ENCODE measurements around the gene EVX1. TPM values are rescaled to one million over a fixed set of nuclear protein-coding genes. Genes with fewer than 3 reads are reported as not detected.

EVX1 gene
- total RNA-seq, 4 donors from 2014 or later = not detected

DNA sequence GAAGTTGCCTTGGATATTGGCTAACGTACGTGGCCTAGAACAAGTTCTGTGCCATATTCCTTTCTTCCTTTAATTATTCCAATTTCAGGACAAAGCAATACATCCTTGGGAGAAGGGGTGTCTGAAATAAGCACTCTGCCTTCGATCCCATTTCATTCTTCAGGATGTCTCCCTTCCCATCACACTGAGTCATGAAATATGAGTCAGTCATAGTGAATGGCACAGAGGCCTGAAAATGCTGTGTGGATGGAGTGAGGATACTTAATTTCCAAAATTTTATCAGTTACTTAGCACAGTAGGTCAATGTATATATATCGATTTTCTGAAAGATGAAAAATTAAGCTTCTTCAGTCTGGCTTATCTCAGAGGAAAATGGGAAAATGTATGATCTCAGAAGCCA lies 19.5 kb downstream of the EVX1 start:
- in situ Hi-C loops (cut with MboI; ENCODE audit: low sequenced_read_pairs in 4 of 4) = no loop called here
- Histone ChIP-seq H3K4me3 (no peak overlapping the region), H3K4me1 (no peaks in the 10 kb centered on the region), H3K36me3 (no peaks in the 10 kb centered on the region), H3K9me3 (no peaks in the 10 kb centered on the region), H3K27ac (no peak overlapping the region), H3K27me3 (peaks cover 0 to 7% (median 0%) of the 10 kb centered on the region in 3 donors)
- no peak for TF ChIP-seq POLR2A (IDR thresholded peaks at IDR 0.05)
- TF ChIP-seq, protein P1, sequence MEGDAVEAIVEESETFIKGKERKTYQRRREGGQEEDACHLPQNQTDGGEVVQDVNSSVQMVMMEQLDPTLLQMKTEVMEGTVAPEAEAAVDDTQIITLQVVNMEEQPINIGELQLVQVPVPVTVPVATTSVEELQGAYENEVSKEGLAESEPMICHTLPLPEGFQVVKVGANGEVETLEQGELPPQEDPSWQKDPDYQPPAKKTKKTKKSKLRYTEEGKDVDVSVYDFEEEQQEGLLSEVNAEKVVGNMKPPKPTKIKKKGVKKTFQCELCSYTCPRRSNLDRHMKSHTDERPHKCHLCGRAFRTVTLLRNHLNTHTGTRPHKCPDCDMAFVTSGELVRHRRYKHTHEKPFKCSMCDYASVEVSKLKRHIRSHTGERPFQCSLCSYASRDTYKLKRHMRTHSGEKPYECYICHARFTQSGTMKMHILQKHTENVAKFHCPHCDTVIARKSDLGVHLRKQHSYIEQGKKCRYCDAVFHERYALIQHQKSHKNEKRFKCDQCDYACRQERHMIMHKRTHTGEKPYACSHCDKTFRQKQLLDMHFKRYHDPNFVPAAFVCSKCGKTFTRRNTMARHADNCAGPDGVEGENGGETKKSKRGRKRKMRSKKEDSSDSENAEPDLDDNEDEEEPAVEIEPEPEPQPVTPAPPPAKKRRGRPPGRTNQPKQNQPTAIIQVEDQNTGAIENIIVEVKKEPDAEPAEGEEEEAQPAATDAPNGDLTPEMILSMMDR (IDR thresholded peaks at IDR 0.05 in 4 of 5, conservative IDR thresholded peaks at IDR 0.05 in 1 of 5) = no peak
- DNase-seq (no peak), ATAC-seq (no peak)
- intact Hi-C loops (cut with DNase I; ENCODE audit: low total_unique reads) = no loop called here

DNA sequence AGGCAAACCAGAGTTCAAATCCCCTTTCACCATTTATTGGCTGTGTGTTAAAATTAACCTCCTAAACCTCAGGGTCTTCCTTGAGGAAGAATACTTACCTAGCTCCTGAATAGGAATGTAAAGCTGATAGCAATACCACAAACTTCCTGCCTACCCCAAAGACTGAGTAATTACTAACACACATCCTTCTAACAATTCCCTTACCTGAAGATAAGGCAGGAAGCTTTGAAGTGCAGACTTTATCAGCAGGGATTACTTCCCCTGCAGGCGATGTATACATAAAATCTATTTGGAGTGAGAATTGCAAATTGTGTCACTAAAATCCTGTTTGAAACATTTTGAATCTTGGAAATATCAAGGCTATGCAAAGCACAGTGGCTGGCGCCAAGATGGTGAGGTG lies 21.2 kb downstream of the EVX1 start:
- ATAC-seq = no peak
- in situ Hi-C loops (cut with MboI; ENCODE audit: low sequenced_read_pairs in 4 of 4) = no loop called here
- intact Hi-C loops (cut with DNase I; ENCODE audit: low total_unique reads) = no loop called here

DNA sequence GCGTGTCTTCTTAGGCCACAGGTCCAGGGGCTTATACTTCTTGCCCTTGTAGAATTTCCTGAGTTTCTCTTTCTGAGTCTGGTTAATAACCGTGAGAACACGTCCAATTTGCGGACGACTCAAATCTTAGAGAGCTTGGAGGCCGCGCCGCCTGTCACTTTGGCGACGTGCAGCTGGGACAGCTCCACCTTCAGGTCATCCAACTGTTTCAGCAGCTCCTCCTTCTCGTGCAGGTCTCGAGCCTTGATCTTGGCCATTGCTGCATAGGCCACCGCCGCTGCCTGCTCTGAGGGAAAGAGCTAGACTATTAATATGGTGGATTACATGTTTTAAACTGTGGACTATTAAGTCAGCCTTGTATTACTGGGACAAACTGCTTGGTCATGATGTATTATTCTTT lies 26.9 kb downstream of the EVX1 start:
- TF ChIP-seq, protein P1 (IDR thresholded peaks at IDR 0.05 in 4 of 5, conservative IDR thresholded peaks at IDR 0.05 in 1 of 5) = no peak
- no peak for TF ChIP-seq POLR2A (IDR thresholded peaks at IDR 0.05)
- no peak for ATAC-seq
- intact Hi-C loops (cut with DNase I; ENCODE audit: low total_unique reads) = no loop called here
- in situ Hi-C loops (cut with MboI; ENCODE audit: low sequenced_read_pairs in 4 of 4) = no loop called here
- Histone ChIP-seq H3K4me3 (no peak overlapping the region), H3K27ac (no peak overlapping the region), H3K27me3 (peaks cover 0 to 3% (median 0%) of the 10 kb centered on the region in 3 donors), H3K9me3 (peaks cover 0 to 12% (median 0%) of the 10 kb centered on the region in 3 donors), H3K36me3 (no peaks in the 10 kb centered on the region), H3K4me1 (no peaks in the 10 kb centered on the region)
- no peak for DNase-seq

More for the DNA sequence above, 21.2 kb downstream of the EVX1 start:
- no peak for TF ChIP-seq POLR2A (IDR thresholded peaks at IDR 0.05)
- TF ChIP-seq, protein P1 (IDR thresholded peaks at IDR 0.05 in 4 of 5, conservative IDR thresholded peaks at IDR 0.05 in 1 of 5) = no peak
- Histone ChIP-seq H3K4me1 (no peaks in the 10 kb centered on the region), H3K27ac (no peak overlapping the region), H3K27me3 (peaks cover 0 to 7% (median 0%) of the 10 kb centered on the region in 3 donors), H3K36me3 (no peaks in the 10 kb centered on the region), H3K4me3 (no peak overlapping the region), H3K9me3 (no peaks in the 10 kb centered on the region)
- no peak for DNase-seq

DNA sequence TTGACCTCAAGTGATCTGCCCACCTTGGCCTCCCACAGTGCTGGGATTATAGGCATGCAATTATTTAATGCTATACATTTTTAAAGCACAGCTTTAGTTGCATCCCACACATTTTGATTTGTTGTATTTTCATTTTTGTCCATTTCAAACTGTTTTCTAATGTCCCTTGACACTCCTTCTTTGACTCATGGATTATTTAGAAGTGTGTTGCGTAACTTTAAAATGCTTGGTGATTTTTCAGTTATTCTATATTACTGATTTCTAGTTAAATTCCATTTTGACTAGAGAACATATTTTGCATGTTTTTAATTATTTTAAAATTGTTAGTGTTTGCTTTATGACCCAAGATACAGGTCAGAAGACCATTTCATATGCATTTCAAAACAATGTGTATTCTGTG lies 28.8 kb downstream of the EVX1 start:
- no peak for DNase-seq
- intact Hi-C loops (cut with DNase I; ENCODE audit: low total_unique reads) = no loop called here
- Histone ChIP-seq H3K4me1 (no peaks in the 10 kb centered on the region), H3K27me3 (peaks cover 0 to 3% (median 0%) of the 10 kb centered on the region in 3 donors), H3K9me3 (peaks cover 0 to 12% (median 0%) of the 10 kb centered on the region in 3 donors), H3K27ac (no peak overlapping the region), H3K4me3 (no peak overlapping the region), H3K36me3 (no peaks in the 10 kb centered on the region)
- TF ChIP-seq, protein P1 (IDR thresholded peaks at IDR 0.05 in 4 of 5, conservative IDR thresholded peaks at IDR 0.05 in 1 of 5) = no peak
- no peak for TF ChIP-seq POLR2A (IDR thresholded peaks at IDR 0.05)
- ATAC-seq = no peak
- in situ Hi-C loops (cut with MboI; ENCODE audit: low sequenced_read_pairs in 4 of 4) = no loop called here

DNA sequence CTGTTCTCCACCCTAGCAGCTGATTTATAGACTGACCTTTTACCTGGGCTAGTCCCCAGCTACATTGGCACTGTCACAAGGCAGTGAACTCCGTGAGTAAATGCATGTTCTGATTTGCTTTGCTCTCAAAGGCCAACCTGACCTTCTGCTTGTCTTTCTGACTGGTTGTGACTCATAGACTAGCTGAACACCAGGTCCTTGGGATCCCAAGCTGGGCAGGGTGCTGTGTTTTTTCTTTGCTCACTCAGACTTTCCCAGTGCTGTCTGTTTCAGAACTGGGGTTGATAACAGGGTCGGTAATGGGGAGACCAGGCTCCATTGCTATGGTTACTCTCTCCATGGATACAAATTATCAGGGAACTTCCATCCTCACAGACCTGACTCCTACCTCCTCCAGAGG lies 35.0 kb downstream of the EVX1 start:
- Histone ChIP-seq H3K27ac (no peak overlapping the region), H3K4me3 (no peak overlapping the region), H3K4me1 (no peaks in the 10 kb centered on the region), H3K27me3 (peaks cover 0 to 3% (median 0%) of the 10 kb centered on the region in 3 donors), H3K9me3 (no peaks in the 10 kb centered on the region), H3K36me3 (no peaks in the 10 kb centered on the region)
- TF ChIP-seq POLR2A (IDR thresholded peaks at IDR 0.05) = no peak
- TF ChIP-seq, protein P1 (IDR thresholded peaks at IDR 0.05 in 4 of 5, conservative IDR thresholded peaks at IDR 0.05 in 1 of 5) = no peak
- intact Hi-C loops (cut with DNase I; ENCODE audit: low total_unique reads) (no loop called here), in situ Hi-C loops (cut with MboI; ENCODE audit: low sequenced_read_pairs in 4 of 4) (no loop called here)
- no peak for DNase-seq
- peak in 1 of 2 donors; percentile 26 for ATAC-seq
